ENCODE data around the gene HS3ST4. TPM values are rescaled to one million over a fixed set of nuclear protein-coding genes. Genes with fewer than 3 reads are reported as not detected.

HS3ST4 gene
- total and polyA plus RNA-seq, 10 of the 15 experiments (the other 5 are each of a cell fraction or from before 2014, with no cell fraction given): 0.05 TPM; not detected in 9

DNA sequence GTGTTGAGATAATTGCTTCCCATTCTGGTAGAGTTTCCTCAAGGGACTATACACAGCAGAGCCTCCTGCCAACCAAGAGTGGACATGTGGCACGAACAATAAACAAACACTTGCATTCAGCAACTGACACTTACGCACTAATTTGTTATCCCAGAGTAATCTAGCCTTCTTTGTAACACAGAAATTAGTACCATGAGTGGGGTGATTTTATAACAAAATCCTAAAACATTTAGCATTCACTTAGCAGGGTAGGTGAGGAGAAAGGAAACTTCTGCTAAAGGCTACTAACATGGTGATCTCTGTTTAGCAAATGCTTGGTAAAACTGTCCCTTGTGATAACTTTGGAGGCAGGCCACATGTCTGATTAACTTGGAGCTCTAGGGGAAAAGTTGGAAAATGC, 325.2 kb downstream of the HS3ST4 start:
- BruUV-seq (replicated peaks): no TSS peak

More for the DNA sequence above, 325.2 kb downstream of the HS3ST4 start:
- in situ Hi-C loops (cut with MboI): no loop called here
- no peaks in the 10 kb centered on the region for H3K36me3 ChIP-seq (ENCODE audit: control insufficient read depth in 2 of 2, insufficient read depth in 2 of 2, low read length in 1 of 2)
- FAIRE-seq (no peak), DNase-seq (ENCODE audit: low read depth, low spot score) (no peak), ATAC-seq (no peak)
- ChIA-PET RAD21 (ENCODE audit: unreplicated experiment) (no interaction called here), POLR2A (no interaction called here), SMC1A (ENCODE audit: uncharacterized antibody, unreplicated experiment) (no interaction called here), CTCF (no interaction called here)
- no peaks in the 10 kb centered on the region for H3K79me2 ChIP-seq (ENCODE audit: control insufficient read depth, insufficient read depth, low read length)
- no peaks in the 10 kb centered on the region for H3K4me1 ChIP-seq (ENCODE audit: control insufficient read depth, insufficient read depth, low read length)
- no peak overlapping the region for H3K4me2 ChIP-seq (ENCODE audit: control insufficient read depth, insufficient read depth)
- intact Hi-C loops (cut with micrococcal nuclease; ENCODE audit: unreplicated experiment): no loop called here
- no peaks in the 10 kb centered on the region; the same call in 2 of the 3 replicates for H3K9me3 ChIP-seq (replicated peaks; ENCODE audit: control insufficient read depth, insufficient read depth, low read length)
- no peak overlapping the region for H3K9ac ChIP-seq (ENCODE audit: control insufficient read depth, insufficient read depth, low read length)
- no peak overlapping the region for H2AFZ ChIP-seq (ENCODE audit: control insufficient read depth, low read depth, low read length)
- H3K4me3 ChIP-seq: no peak overlapping the region
- WGBS (ENCODE audit: insufficient coverage, insufficient replicate concordance, low lambda C conversion rate, missing lambda C conversion rate): 0% methylated on average over 2 of the region's 2 CpGs
- H3K27ac ChIP-seq (ENCODE audit: control insufficient read depth, insufficient read depth): no peak overlapping the region
- H4K20me1 ChIP-seq (ENCODE audit: control insufficient read depth, insufficient read depth): no peaks in the 10 kb centered on the region
- TF ChIP-seq, protein P1, sequence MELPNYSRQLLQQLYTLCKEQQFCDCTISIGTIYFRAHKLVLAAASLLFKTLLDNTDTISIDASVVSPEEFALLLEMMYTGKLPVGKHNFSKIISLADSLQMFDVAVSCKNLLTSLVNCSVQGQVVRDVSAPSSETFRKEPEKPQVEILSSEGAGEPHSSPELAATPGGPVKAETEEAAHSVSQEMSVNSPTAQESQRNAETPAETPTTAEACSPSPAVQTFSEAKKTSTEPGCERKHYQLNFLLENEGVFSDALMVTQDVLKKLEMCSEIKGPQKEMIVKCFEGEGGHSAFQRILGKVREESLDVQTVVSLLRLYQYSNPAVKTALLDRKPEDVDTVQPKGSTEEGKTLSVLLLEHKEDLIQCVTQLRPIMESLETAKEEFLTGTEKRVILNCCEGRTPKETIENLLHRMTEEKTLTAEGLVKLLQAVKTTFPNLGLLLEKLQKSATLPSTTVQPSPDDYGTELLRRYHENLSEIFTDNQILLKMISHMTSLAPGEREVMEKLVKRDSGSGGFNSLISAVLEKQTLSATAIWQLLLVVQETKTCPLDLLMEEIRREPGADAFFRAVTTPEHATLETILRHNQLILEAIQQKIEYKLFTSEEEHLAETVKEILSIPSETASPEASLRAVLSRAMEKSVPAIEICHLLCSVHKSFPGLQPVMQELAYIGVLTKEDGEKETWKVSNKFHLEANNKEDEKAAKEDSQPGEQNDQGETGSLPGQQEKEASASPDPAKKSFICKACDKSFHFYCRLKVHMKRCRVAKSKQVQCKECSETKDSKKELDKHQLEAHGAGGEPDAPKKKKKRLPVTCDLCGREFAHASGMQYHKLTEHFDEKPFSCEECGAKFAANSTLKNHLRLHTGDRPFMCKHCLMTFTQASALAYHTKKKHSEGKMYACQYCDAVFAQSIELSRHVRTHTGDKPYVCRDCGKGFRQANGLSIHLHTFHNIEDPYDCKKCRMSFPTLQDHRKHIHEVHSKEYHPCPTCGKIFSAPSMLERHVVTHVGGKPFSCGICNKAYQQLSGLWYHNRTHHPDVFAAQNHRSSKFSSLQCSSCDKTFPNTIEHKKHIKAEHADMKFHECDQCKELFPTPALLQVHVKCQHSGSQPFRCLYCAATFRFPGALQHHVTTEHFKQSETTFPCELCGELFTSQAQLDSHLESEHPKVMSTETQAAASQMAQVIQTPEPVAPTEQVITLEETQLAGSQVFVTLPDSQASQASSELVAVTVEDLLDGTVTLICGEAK (IDR thresholded peaks at IDR 0.05; ENCODE audit: borderline replicate concordance): no peak
- TF ChIP-seq ESRRA (IDR thresholded peaks at IDR 0.05; ENCODE audit: low read length): no peak
- no peak for TF ChIP-seq WRNIP1 (IDR thresholded peaks at IDR 0.05; ENCODE audit: borderline replicate concordance, low read depth, low read length)
- TF ChIP-seq PML (IDR thresholded peaks at IDR 0.05; ENCODE audit: low read length): no peak
- TF ChIP-seq, protein P2, sequence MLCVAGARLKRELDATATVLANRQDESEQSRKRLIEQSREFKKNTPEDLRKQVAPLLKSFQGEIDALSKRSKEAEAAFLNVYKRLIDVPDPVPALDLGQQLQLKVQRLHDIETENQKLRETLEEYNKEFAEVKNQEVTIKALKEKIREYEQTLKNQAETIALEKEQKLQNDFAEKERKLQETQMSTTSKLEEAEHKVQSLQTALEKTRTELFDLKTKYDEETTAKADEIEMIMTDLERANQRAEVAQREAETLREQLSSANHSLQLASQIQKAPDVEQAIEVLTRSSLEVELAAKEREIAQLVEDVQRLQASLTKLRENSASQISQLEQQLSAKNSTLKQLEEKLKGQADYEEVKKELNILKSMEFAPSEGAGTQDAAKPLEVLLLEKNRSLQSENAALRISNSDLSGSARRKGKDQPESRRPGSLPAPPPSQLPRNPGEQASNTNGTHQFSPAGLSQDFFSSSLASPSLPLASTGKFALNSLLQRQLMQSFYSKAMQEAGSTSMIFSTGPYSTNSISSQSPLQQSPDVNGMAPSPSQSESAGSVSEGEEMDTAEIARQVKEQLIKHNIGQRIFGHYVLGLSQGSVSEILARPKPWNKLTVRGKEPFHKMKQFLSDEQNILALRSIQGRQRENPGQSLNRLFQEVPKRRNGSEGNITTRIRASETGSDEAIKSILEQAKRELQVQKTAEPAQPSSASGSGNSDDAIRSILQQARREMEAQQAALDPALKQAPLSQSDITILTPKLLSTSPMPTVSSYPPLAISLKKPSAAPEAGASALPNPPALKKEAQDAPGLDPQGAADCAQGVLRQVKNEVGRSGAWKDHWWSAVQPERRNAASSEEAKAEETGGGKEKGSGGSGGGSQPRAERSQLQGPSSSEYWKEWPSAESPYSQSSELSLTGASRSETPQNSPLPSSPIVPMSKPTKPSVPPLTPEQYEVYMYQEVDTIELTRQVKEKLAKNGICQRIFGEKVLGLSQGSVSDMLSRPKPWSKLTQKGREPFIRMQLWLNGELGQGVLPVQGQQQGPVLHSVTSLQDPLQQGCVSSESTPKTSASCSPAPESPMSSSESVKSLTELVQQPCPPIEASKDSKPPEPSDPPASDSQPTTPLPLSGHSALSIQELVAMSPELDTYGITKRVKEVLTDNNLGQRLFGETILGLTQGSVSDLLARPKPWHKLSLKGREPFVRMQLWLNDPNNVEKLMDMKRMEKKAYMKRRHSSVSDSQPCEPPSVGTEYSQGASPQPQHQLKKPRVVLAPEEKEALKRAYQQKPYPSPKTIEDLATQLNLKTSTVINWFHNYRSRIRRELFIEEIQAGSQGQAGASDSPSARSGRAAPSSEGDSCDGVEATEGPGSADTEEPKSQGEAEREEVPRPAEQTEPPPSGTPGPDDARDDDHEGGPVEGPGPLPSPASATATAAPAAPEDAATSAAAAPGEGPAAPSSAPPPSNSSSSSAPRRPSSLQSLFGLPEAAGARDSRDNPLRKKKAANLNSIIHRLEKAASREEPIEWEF (IDR thresholded peaks at IDR 0.05; ENCODE audit: insufficient replicate concordance, low read depth, low read length): no peak
- no peak for TF ChIP-seq NFXL1 (IDR thresholded peaks at IDR 0.05; ENCODE audit: borderline replicate concordance)
- TF ChIP-seq, protein P3, sequence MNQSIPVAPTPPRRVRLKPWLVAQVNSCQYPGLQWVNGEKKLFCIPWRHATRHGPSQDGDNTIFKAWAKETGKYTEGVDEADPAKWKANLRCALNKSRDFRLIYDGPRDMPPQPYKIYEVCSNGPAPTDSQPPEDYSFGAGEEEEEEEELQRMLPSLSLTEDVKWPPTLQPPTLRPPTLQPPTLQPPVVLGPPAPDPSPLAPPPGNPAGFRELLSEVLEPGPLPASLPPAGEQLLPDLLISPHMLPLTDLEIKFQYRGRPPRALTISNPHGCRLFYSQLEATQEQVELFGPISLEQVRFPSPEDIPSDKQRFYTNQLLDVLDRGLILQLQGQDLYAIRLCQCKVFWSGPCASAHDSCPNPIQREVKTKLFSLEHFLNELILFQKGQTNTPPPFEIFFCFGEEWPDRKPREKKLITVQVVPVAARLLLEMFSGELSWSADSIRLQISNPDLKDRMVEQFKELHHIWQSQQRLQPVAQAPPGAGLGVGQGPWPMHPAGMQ (IDR thresholded peaks at IDR 0.05; ENCODE audit: borderline replicate concordance): no peak
- TF ChIP-seq SUPT20H (IDR thresholded peaks at IDR 0.05; ENCODE audit: borderline replicate concordance, control insufficient read depth, low read depth, low read length): no peak
- no peak for TF ChIP-seq ETV6 (conservative IDR thresholded peaks at IDR 0.05 in 1 of 2, IDR thresholded peaks at IDR 0.05 in 1 of 2; ENCODE audit: borderline replicate concordance in 1 of 2, low read depth in 1 of 2)
- no peak for TF ChIP-seq RB1 (IDR thresholded peaks at IDR 0.05; ENCODE audit: borderline replicate concordance)
- TF ChIP-seq KLF5 (IDR thresholded peaks at IDR 0.05; ENCODE audit: partially characterized antibody): no peak
- no peak for TF ChIP-seq EED (IDR thresholded peaks at IDR 0.05; ENCODE audit: low read depth)
- no peak for TF ChIP-seq IKZF1 (conservative IDR thresholded peaks at IDR 0.05)
- H3K27me3 ChIP-seq (replicated peaks in 1 of 2; ENCODE audit: control insufficient read depth in 2 of 2, insufficient read depth in 2 of 2, low read length in 1 of 2): no peaks in the 10 kb centered on the region

Data from GM12878 (cell line).